PC-3 (cell line): Measurements from ENCODE around the gene CCDC28B. TPM values are rescaled to one million over a fixed set of nuclear protein-coding genes. Genes with fewer than 3 reads are reported as not detected.

ENCODE experiments used
- ATAC-seq: fragments of 200-7000 bp; cut with Tn5 transposase; 2 replicates; pipeline ENCODE4 v1.9.1; 2020; ENCODE audit warnings: mild to moderate bottlenecking, moderate library complexity
- BruUV-seq: library from RNA; stranded (reverse); fragments of 400-500 nt; replicated peaks from 2 replicates; lab custom pipeline; 2021; lab: Mats Ljungman, UMichigan
- CTCF ChIA-PET: fragments of 300-600 bp; sonication (Branson Sonifier 250); formaldehyde crosslinking; loops from one replicate; lab custom pipeline; 2022; ENCODE audit warnings: antibody characterized with exemption; lab: Charles Lee
- POLR2A ChIA-PET: fragments of 300-600 bp; sonication (Branson Sonifier 250); formaldehyde crosslinking; loops from one replicate; lab custom pipeline; 2022; ENCODE audit warnings: antibody characterized with exemption; ENCODE audit not compliant: unreplicated experiment; lab: Charles Lee
- DNase-seq: peaks from one replicate; pipeline ENCODE4 v3.0.0-alpha.2; 2015
- H2AFZ ChIP-seq: fragments of 300-600 bp; sonication (generic); 2 replicates; pipeline ENCODE4 v1.6.0; 2016; ENCODE audit warnings: antibody characterized with exemption, low read length
- H3F3A ChIP-seq: fragments of 300-600 bp; sonication (generic); one replicate; pipeline ENCODE4 v1.6.0; 2017; ENCODE audit warnings: antibody characterized with exemption, low read length, control low read depth, mild to moderate bottlenecking; ENCODE audit not compliant: unreplicated experiment
- H3K27ac ChIP-seq: fragments of 300-600 bp; sonication (generic); 2 replicates; pipeline ENCODE4 v1.5.1; 2016; ENCODE audit warnings: mild to moderate bottlenecking, low read length
- H3K27me3 ChIP-seq: fragments of 300-600 bp; sonication (generic); 2 replicates; pipeline ENCODE4 v1.6.1; 2016; ENCODE audit warnings: low read length, mixed read lengths
- H3K36me3 ChIP-seq: fragments of 300-600 bp; sonication (generic); 2 replicates; pipeline ENCODE4 v1.6.1; 2016; ENCODE audit warnings: low read depth, mixed run types, low read length, mixed read lengths
- H3K4me1 ChIP-seq: fragments of 300-600 bp; sonication (generic); 2 replicates; pipeline ENCODE4 v1.5.1; 2016; ENCODE audit warnings: low read length; ENCODE audit not compliant: insufficient read depth
- H3K4me2 ChIP-seq: fragments of 300-600 bp; sonication (generic); 2 replicates; pipeline ENCODE4 v1.6.0; 2016; ENCODE audit warnings: low read length
- H3K4me3 ChIP-seq: fragments of 300-600 bp; sonication (generic); 2 replicates; pipeline ENCODE4 v1.5.1; 2016; ENCODE audit warnings: mild to moderate bottlenecking, low read length, mixed read lengths
- H3K79me2 ChIP-seq: fragments of 300-600 bp; sonication (generic); 2 replicates; pipeline ENCODE4 v1.6.1; 2017; ENCODE audit warnings: low read length, mixed read lengths
- H3K9ac ChIP-seq: fragments of 300-600 bp; sonication (generic); 2 replicates; pipeline ENCODE4 v1.6.0; 2016; ENCODE audit warnings: mild to moderate bottlenecking, low read length
- H3K9me2 ChIP-seq: fragments of 300-600 bp; sonication (generic); replicated peaks from 2 replicates; pipeline ENCODE4 v1.6.1; 2016; ENCODE audit warnings: mixed run types, low read length, mixed read lengths
- H3K9me3 ChIP-seq: fragments of 300-600 bp; sonication (generic); 2 replicates; pipeline ENCODE4 v1.6.1; 2016; ENCODE audit warnings: low read length, mixed read lengths
- H4K20me1 ChIP-seq: fragments of 300-600 bp; sonication (generic); 2 replicates; pipeline ENCODE4 v1.6.1; 2016; ENCODE audit warnings: low read length, mixed read lengths
- EZH2 ChIP-seq: fragments of 300-600 bp; sonication (generic); IDR thresholded peaks from one replicate; pipeline ENCODE4 v1.6.1; 2017; ENCODE audit warnings: antibody characterized with exemption, mild to moderate bottlenecking, low read length; ENCODE audit not compliant: unreplicated experiment
- EZH2phosphoT487 ChIP-seq: fragments of 300-600 bp; sonication (generic); IDR thresholded peaks from 2 replicates; pipeline ENCODE4 v1.6.1; 2018; ENCODE audit warnings: mild to moderate bottlenecking, antibody characterized with exemption, low read length, borderline replicate concordance
- intact Hi-C: fragments of 100-400 bp; cut with micrococcal nuclease; formaldehyde crosslinking; loops from 2 replicates; pipeline ENCODE4 v1.9.0; 2023
- total RNA-seq: library from RNA; depleted of rRNA; stranded (reverse); fragments of >200 nt; gene quantifications from 2 replicates; pipeline ENCODE4 v1.2.3, GENCODE V29; 2014
- TF ChIP-seq, protein P1 (sequence below): fragments of 300-600 bp; sonication (generic); conservative IDR thresholded peaks from 2 replicates; pipeline ENCODE4 v1.5.1; 2017; ENCODE audit warnings: antibody characterized with exemption, low read depth, mild to moderate bottlenecking, low read length

The CCDC28B gene
- total RNA-seq, 1 experiment from 2014 or later: 4.7 TPM

DNA sequence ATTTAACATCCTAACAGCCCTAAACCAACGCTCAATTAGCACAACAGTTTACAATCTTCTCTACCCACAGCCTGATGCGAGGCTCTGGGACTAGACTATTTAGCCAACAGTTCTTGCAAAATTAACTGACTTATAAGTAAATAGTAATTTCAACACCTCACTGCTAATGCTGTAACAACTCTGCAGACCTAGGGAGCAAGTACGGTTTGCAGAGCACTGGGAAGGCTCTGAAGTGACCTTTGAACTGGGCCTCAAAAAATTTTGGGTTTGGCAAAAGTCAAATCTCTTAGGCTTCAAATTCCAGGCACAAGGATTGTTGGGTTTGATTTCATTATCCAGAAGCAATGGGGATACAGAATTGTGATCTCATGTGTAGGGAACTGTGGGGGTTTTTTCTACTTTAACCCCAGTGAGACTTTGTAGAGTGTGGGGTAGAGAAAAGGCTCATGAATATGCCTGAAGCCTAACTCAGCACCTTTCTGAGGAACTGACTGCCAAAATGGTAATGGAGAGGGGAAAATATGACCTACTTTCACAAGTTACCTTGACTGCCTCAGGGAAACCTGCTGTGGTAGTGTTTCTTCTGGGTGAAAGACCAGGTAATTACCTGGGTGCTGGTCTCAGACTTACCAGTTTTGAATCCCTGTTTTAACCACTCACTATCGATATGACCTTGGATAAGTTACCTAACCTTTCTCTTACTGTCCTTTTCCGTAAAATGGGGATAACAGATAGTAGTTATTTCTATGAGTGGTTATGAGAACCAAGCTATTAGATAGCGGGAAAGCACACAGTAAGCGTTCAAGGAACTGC is 21.8 kb upstream of the CCDC28B start:
- Histone ChIP-seq H3K9ac (peak overlapping the region; percentile 95), H3F3A (no peaks in the 10 kb centered on the region), H3K79me2 (peaks cover 36% of the 10 kb centered on the region), H3K9me3 (no peaks in the 10 kb centered on the region), H4K20me1 (peaks cover 12% of the 10 kb centered on the region; the same call in 1 of the 2 replicates), H3K4me1 (peaks cover 18% of the 10 kb centered on the region), H3K36me3 (peaks cover 20% of the 10 kb centered on the region; the same call in 1 of the 2 replicates), H3K27me3 (no peaks in the 10 kb centered on the region), H2AFZ (peak overlapping the region; percentile 81), H3K27ac (peak overlapping the region; percentile 83), H3K4me3 (peak overlapping the region; percentile 95; the same call in 1 of the 2 replicates), H3K9me2 (no peaks in the 10 kb centered on the region), H3K4me2 (peak overlapping the region; percentile 86)
- DNase-seq (no peak), ATAC-seq (no peak)
- CTCF ChIA-PET: no interaction called here
- TF ChIP-seq EZH2phosphoT487 (no peak), EZH2 (no peak)
- TF ChIP-seq, protein P1, sequence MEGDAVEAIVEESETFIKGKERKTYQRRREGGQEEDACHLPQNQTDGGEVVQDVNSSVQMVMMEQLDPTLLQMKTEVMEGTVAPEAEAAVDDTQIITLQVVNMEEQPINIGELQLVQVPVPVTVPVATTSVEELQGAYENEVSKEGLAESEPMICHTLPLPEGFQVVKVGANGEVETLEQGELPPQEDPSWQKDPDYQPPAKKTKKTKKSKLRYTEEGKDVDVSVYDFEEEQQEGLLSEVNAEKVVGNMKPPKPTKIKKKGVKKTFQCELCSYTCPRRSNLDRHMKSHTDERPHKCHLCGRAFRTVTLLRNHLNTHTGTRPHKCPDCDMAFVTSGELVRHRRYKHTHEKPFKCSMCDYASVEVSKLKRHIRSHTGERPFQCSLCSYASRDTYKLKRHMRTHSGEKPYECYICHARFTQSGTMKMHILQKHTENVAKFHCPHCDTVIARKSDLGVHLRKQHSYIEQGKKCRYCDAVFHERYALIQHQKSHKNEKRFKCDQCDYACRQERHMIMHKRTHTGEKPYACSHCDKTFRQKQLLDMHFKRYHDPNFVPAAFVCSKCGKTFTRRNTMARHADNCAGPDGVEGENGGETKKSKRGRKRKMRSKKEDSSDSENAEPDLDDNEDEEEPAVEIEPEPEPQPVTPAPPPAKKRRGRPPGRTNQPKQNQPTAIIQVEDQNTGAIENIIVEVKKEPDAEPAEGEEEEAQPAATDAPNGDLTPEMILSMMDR: no peak
- intact Hi-C loops: no loop called here
- TSS peak; percentile 81 for BruUV-seq
- POLR2A ChIA-PET: interaction anchor here (0.6 kb wide), 2 partner anchors 32 to 70 kb away, joined by 7 to 11 read pairs; no protein-coding TSS in a partner anchor

DNA sequence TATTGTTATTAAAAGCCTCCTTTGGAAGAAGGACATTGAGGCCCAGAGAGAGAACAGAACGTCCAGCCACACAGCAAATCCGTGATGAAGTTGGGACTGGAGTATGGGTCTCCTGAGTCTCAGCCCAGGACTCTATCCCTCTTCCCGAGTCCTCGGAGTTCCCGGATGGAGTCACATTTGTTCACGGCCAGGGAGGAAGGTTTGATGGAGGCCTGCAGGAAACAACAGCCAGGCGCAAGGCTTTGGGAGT is 21.3 kb upstream of the CCDC28B start:
- Histone ChIP-seq H2AFZ (peak overlapping the region; percentile 81), H3K36me3 (peaks cover 20% of the 10 kb centered on the region), H3K9me2 (no peaks in the 10 kb centered on the region), H4K20me1 (peaks cover 12% of the 10 kb centered on the region; the same call in 1 of the 2 replicates), H3K4me1 (peaks cover 18% of the 10 kb centered on the region), H3K4me3 (peak overlapping the region; percentile 95; the same call in 1 of the 2 replicates), H3K9me3 (no peaks in the 10 kb centered on the region), H3K4me2 (peak overlapping the region; percentile 86), H3F3A (no peaks in the 10 kb centered on the region), H3K27me3 (no peaks in the 10 kb centered on the region), H3K27ac (peak overlapping the region; percentile 83), H3K9ac (peak overlapping the region; percentile 95), H3K79me2 (peaks cover 41% of the 10 kb centered on the region)
- ChIA-PET CTCF (no interaction called here), POLR2A (interaction anchor here (0.6 kb wide), 2 partner anchors 31 to 69 kb away, joined by 7 to 11 read pairs; no protein-coding TSS in a partner anchor)
- peak; percentile 2; the same call in 1 of the 2 replicates for ATAC-seq
- BruUV-seq: no TSS peak
- intact Hi-C loops: no loop called here
- DNase-seq: no peak
- TF ChIP-seq EZH2 (no peak), EZH2phosphoT487 (no peak)
- TF ChIP-seq, protein P1: no peak
